HG03432 (cell line): Measurements from ENCODE around the gene FAM32A.

ENCODE experiments used
- ATAC-seq: cut with Tn5 transposase; IDR thresholded peaks from one replicate; pipeline ENCODE4 v1.9.1; 2021; ENCODE audit warnings: mild to moderate bottlenecking, moderate library complexity; ENCODE audit not compliant: unreplicated experiment

FAM32A gene

GRCh38 chr19:16222806-16223205 is 37.6 kb downstream of the FAM32A start:
- ATAC-seq = no peak

GRCh38 chr19:16223746-16224145 is 38.5 kb downstream of the FAM32A start:
- no peak for ATAC-seq

GRCh38 chr19:16224293-16225045 is 39.3 kb downstream of the FAM32A start:
- no peak for ATAC-seq

- no peak for ATAC-seq
Observed at GRCh38 chr19:16225279-16226183, 40.3 kb downstream of the FAM32A start.

- no peak for ATAC-seq
Observed at GRCh38 chr19:16226184-16226591, 41.0 kb downstream of the FAM32A start.

- ATAC-seq = no peak
Observed at GRCh38 chr19:16226878-16227836, 41.9 kb downstream of the FAM32A start.

GRCh38 chr19:16227837-16228636 is 42.8 kb downstream of the FAM32A start:
- no peak for ATAC-seq

GRCh38 chr19:16228637-16229321 is 43.6 kb downstream of the FAM32A start:
- no peak for ATAC-seq

GRCh38 chr19:16229322-16229641 is 44.1 kb downstream of the FAM32A start:
- ATAC-seq = no peak

- ATAC-seq = no peak
Observed at GRCh38 chr19:16232127-16232526, 46.9 kb downstream of the FAM32A start.

- ATAC-seq = no peak
Observed at GRCh38 chr19:16232568-16232967, 47.4 kb downstream of the FAM32A start.

GRCh38 chr19:16233081-16233776 is 48.0 kb downstream of the FAM32A start:
- ATAC-seq = no peak

GRCh38 chr19:16233836-16234551 is 48.8 kb downstream of the FAM32A start:
- ATAC-seq = no peak

GRCh38 chr19:16234552-16235445 is 49.6 kb downstream of the FAM32A start:
- no peak for ATAC-seq

- no peak for ATAC-seq
Observed at GRCh38 chr19:16235811-16236652, 50.8 kb downstream of the FAM32A start.
